Posterior cingulate gyrus (tissue), 11 donors: ENCODE measurements around the gene CYP4A22.
"Not testable (repeated sequence)": the region's sequence is repeated elsewhere in the genome, so short reads cannot be mapped to it uniquely, and the experiment has no call there.

Experiments
- DNase-seq, 10 donors: peaks; one replicate each; pipeline versions ENCODE4 v3.0.0 to v3.0.0-alpha.2; 2020 to 2021; ENCODE audit warnings: mixed read lengths in 3 of 10
- intact Hi-C: fragments of 100-400 bp; cut with DNase I; formaldehyde crosslinking; loops from one replicate; pipeline ENCODE4 v1.15.1; 2023

CYP4A22 gene, protein sequence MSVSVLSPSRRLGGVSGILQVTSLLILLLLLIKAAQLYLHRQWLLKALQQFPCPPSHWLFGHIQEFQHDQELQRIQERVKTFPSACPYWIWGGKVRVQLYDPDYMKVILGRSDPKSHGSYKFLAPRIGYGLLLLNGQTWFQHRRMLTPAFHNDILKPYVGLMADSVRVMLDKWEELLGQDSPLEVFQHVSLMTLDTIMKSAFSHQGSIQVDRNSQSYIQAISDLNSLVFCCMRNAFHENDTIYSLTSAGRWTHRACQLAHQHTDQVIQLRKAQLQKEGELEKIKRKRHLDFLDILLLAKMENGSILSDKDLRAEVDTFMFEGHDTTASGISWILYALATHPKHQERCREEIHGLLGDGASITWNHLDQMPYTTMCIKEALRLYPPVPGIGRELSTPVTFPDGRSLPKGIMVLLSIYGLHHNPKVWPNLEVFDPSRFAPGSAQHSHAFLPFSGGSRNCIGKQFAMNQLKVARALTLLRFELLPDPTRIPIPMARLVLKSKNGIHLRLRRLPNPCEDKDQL

DNA sequence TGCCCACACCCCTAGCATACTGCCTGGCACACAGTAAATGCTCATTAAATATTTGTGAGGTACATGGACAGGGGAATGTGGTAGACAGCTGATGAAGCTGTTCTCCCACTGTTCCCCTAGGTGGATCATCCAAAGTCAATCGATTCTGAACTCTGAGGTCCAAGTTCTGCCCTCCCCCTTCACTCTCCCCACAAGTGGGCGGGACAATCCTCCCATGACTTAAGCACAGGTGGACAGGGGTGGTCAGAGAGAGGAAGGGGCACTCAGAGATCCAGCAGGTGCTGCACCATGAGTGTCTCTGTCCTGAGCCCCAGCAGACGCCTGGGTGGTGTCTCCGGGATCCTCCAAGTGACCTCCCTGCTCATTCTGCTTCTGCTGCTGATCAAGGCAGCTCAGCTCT is at the start of gene CYP4A22:
TSS of gene CYP4A22 (plus strand) at position 244 of the 400 bp plus-strand sequence. CDS start at position 289, 45 bp downstream.
- DNase-seq: no peak
- intact Hi-C loops: no loop called here

GRCh38 chr1:47089356-47089755 is 47.9 kb upstream of the CYP4A22 start:
- DNase-seq: peak in 2 of 10 donors; percentile 12 to 15

GRCh38 chr1:47091476-47091875 is 45.8 kb upstream of the CYP4A22 start:
- intact Hi-C loops, DNase-seq: not testable (repeated sequence)

More at GRCh38 chr1:47089356-47089755, 47.9 kb upstream of the CYP4A22 start:
- intact Hi-C loops: not testable (repeated sequence)

DNA sequence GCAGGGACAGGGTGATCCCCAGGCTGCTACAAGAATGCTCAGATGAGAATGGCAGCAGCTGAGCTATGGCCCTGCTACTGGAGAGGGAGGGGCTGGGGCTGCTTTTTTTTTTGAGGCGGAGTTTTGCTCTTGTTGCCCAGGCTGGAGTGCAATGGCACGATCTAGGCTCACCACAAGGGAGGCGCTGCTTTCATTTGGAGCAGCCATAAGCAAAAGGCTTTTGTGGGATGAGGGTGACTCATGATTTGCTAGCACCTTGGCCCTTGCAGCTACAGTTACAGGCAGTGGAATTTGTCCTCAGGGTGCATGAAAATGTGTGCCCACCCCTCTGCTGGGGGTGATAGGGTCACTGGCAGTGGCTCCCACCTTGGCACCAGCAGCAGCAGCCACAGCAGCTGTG is 32.4 kb upstream of the CYP4A22 start:
- no peak for DNase-seq
- intact Hi-C loops: no loop called here

DNA sequence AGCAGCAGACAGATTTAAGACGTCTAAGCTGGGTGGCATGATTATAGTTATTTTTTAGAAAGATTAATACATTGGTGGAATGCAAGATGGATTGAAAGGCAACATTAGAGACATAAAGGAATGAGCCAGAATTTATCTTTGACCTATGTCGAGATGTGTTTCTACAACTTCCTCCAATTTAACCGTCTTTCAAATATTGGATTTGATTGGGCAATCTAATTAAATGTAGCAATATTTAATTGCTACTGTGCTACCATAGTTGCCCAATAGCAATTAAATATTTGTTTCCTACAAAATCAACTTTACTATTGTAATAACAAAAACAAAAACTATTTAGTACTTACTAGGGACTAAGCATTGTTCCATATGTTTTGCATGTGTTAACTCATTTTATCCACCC is 30.4 kb upstream of the CYP4A22 start:
- intact Hi-C loops: no loop called here
- no peak for DNase-seq

- intact Hi-C loops, DNase-seq: not testable (repeated sequence)
Observed at GRCh38 chr1:47107851-47108574, 29.2 kb upstream of the CYP4A22 start.

- DNase-seq, intact Hi-C loops: not testable (repeated sequence)
Observed at GRCh38 chr1:47109482-47109881, 27.8 kb upstream of the CYP4A22 start.

- intact Hi-C loops: no loop called here
- no peak for DNase-seq
Observed at GRCh38 chr1:47113178-47113577, 24.1 kb upstream of the CYP4A22 start.

DNA sequence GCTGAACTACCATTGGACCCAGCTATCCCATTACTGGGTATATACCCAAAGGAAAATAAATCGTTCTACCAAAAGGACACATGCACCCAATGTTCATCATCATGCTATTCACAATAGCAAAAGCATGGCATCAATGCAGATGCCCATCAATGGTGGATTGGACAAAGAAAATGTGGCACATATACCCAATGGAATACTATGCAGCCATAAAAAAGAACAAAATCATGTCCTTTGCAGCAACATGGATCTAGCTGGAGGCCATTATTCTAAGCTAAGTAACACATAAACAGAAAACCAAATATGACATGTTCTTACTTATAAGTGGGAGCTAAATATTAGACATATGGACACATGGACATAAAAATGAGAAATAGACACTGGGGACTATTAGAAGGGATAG is 16.2 kb upstream of the CYP4A22 start:
- intact Hi-C loops, DNase-seq: not testable (repeated sequence)

GRCh38 chr1:47124834-47125233 is 12.4 kb upstream of the CYP4A22 start:
- intact Hi-C loops, DNase-seq: not testable (repeated sequence)

- DNase-seq, intact Hi-C loops: not testable (repeated sequence)
Observed at GRCh38 chr1:47126997-47127396, 10.2 kb upstream of the CYP4A22 start.

GRCh38 chr1:47128221-47128620 is 9.0 kb upstream of the CYP4A22 start:
- no peak for DNase-seq
- intact Hi-C loops: no loop called here

GRCh38 chr1:47128854-47129253 is 8.4 kb upstream of the CYP4A22 start:
- intact Hi-C loops, DNase-seq: not testable (repeated sequence)

DNA sequence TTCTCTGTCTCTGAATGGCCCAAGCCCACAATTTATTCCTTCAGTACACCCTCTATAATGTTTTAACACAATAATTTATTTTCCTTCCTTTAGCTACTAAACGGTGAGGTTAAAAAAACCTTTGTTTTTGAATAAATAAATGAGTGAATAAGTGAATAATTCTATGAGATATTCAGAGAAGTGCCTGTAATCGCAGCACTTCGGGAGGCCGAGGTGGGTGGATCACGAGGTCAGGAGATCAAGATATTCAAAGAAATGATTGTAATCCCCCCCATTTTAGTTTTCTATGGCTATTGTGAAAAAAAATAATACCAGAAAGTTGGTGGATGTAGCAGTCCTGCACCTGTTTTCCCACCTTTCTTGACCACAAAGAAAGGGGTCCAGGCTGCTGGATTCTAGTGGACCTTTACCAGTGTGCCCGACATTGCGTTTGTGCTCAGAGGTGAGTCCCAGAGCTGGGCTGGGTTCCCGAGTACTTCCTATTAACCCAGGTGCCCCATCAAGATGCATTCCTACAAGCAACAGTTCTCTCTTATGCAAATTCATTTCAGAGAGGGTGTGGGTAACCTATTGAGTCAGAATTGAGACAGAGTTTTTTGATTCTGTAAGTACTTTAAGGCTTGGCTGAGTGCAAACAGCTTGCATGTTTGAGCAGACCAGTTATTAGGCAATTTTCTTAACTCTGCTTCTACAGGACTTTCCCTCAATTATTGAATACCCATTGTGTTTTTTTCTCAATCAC is 7.6 kb upstream of the CYP4A22 start:
- DNase-seq, intact Hi-C loops: not testable (repeated sequence)

- intact Hi-C loops, DNase-seq: not testable (repeated sequence)
Observed at GRCh38 chr1:47132665-47133064, 4.6 kb upstream of the CYP4A22 start.

DNA sequence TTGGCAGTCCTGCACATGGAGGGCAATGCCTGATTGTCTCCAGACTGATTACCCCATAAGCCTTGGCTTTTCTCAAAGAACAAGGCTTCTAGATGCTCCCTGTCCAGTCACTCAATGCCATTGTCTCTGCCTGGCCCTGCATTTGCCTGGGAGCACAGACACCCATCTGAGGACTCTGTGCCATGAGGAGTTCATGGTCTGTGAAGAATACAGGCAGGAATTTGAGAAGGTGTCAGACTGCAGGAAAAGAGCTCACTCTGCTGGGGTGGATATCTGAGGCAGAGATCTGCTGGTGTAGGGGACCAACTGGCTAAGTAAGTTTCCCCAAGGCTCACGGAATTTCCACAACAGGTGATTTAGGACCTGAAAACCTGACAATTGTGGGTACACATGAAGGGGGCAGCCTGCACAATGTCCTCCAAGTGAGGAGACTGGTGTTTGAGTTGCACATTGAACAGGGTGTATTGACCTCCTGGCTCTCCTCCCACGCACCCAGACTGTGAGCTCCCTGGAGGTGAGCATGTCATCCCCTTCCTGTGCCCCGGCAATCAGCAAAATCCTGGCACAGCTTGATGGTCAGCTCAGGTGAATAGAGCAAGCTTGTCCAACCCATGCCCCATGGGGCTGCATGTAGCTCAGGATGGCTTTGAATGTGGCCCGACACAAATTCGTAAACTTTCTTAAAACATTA is 829 bp downstream of the CYP4A22 start:
- intact Hi-C loops: no loop called here
- DNase-seq: peak in 1 of 10 donors; percentile 57

DNA sequence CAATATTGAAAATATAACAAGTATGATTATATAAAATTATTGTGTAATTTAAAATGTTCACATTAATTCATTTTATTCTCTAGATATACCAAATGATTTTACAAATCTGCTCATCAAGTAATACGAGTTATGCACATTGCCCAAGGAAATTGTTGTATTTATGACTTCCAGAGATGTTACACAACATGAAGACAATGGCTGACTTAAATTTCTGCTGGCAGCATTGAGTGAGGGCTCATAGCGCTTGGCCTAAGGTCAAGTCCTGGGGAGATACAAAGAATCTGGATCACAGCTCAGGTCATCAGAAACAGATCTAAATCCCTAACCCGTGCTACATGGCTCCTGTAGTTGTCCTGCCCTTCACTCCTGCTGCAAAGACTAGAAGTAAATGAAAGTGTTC is 3.1 kb downstream of the CYP4A22 start:
- DNase-seq, intact Hi-C loops: not testable (repeated sequence)

- intact Hi-C loops, DNase-seq: not testable (repeated sequence)
Observed at GRCh38 chr1:47143654-47144053, 6.4 kb downstream of the CYP4A22 start.

- intact Hi-C loops, DNase-seq: not testable (repeated sequence)
Observed at GRCh38 chr1:47146495-47146894, 9.3 kb downstream of the CYP4A22 start.
